ENCODE measurements around the gene ALG13. TPM values are rescaled to one million over a fixed set of nuclear protein-coding genes. Genes with fewer than 3 reads are reported as not detected.
A peak's percentile ranks its signal among the peaks of the same experiment; 100 is the strongest.

The ALG13 gene
- total and polyA plus RNA-seq, 5 experiments from 2014 or later = 40.6 to 110 (median 51.4) TPM

GRCh38 chrX:111687305-111687704 is 6.3 kb downstream of the ALG13 start:
- Mint-ChIP-seq H3K4me1 (peaks cover 9 to 36% (median 23%) of the 10 kb centered on the region in 4 donors), H3K9me3 (no peaks in the 10 kb centered on the region), H3K4me3 (no peak overlapping the region), H3K27me3 (no peaks in the 10 kb centered on the region), H3K27ac (peak overlapping the region in 1 of 10 donors; percentile 29), H3K36me3 (peaks cover 4 to 81% (median 10%) of the 10 kb centered on the region in 3 donors)
- ATAC-seq (no peak), DNase-seq (no peak)
- POLR2A ChIA-PET = no interaction called here

- DNase-seq (no peak), ATAC-seq (no peak)
- Mint-ChIP-seq H3K4me3 (no peak overlapping the region), H3K27ac (no peak overlapping the region), H3K4me1 (peaks cover 5 to 14% (median 7%) of the 10 kb centered on the region in 4 donors), H3K36me3 (peaks cover 0 to 22% (median 0%) of the 10 kb centered on the region in 3 donors), H3K27me3 (no peaks in the 10 kb centered on the region), H3K9me3 (no peaks in the 10 kb centered on the region)
- POLR2A ChIA-PET = no interaction called here
Observed at GRCh38 chrX:111695297-111695880, 14.4 kb downstream of the ALG13 start.

GRCh38 chrX:111719426-111720210 is 38.6 kb downstream of the ALG13 start:
- no peak for DNase-seq
- Mint-ChIP-seq H3K4me1 (peaks cover 0 to 3% (median 0%) of the 10 kb centered on the region in 4 donors), H3K27me3 (no peaks in the 10 kb centered on the region), H3K27ac (peak overlapping the region in 3 of 10 donors; percentile 28 to 71 (median 52)), H3K9me3 (no peaks in the 10 kb centered on the region), H3K36me3 (peaks cover 3 to 58% (median 15%) of the 10 kb centered on the region in 3 donors), H3K4me3 (no peak overlapping the region)
- POLR2A ChIA-PET = no interaction called here
- no peak for ATAC-seq

GRCh38 chrX:111728096-111728495 is 47.1 kb downstream of the ALG13 start:
- Mint-ChIP-seq H3K27me3 (no peaks in the 10 kb centered on the region), H3K9me3 (no peaks in the 10 kb centered on the region), H3K4me3 (no peak overlapping the region), H3K4me1 (no peaks in the 10 kb centered on the region), H3K36me3 (peaks cover 4 to 75% (median 26%) of the 10 kb centered on the region in 3 donors), H3K27ac (no peak overlapping the region)
- no peak for ATAC-seq
- DNase-seq = no peak
- POLR2A ChIA-PET = no interaction called here

- ATAC-seq (no peak), DNase-seq (no peak)
- Mint-ChIP-seq H3K36me3 (peaks cover 4 to 84% (median 20%) of the 10 kb centered on the region in 3 donors), H3K27ac (no peak overlapping the region), H3K27me3 (no peaks in the 10 kb centered on the region), H3K9me3 (no peaks in the 10 kb centered on the region), H3K4me3 (no peak overlapping the region), H3K4me1 (no peaks in the 10 kb centered on the region)
- POLR2A ChIA-PET = no interaction called here
Observed at GRCh38 chrX:111731351-111731750, 50.4 kb downstream of the ALG13 start.

GRCh38 chrX:111736571-111736970 is 55.6 kb downstream of the ALG13 start:
- H3K4me1 Mint-ChIP-seq = peaks cover 0 to 3% (median under 1%) of the 10 kb centered on the region in 4 donors
- POLR2A ChIA-PET = no interaction called here
- no peaks in the 10 kb centered on the region for H3K9me3 Mint-ChIP-seq
- H3K36me3 Mint-ChIP-seq = peaks cover 4 to 87% (median 13%) of the 10 kb centered on the region in 3 donors
- no peaks in the 10 kb centered on the region for H3K27me3 Mint-ChIP-seq
- DNase-seq (no peak), ATAC-seq (no peak)
- H3K27ac Mint-ChIP-seq = no peak overlapping the region
- H3K4me3 Mint-ChIP-seq = no peak overlapping the region

- POLR2A ChIA-PET = no interaction called here
- ATAC-seq (no peak), DNase-seq (no peak)
- Mint-ChIP-seq H3K9me3 (no peaks in the 10 kb centered on the region), H3K4me1 (peaks cover 0 to 8% (median 2%) of the 10 kb centered on the region in 4 donors), H3K27ac (no peak overlapping the region), H3K4me3 (no peak overlapping the region), H3K27me3 (no peaks in the 10 kb centered on the region), H3K36me3 (peaks cover 13 to 84% (median 29%) of the 10 kb centered on the region in 3 donors)
Observed at GRCh38 chrX:111742018-111742417, 61.0 kb downstream of the ALG13 start.

- H3K36me3 Mint-ChIP-seq = peaks cover 16 to 81% (median 37%) of the 10 kb centered on the region in 3 donors
- H3K4me3 Mint-ChIP-seq = no peak overlapping the region
- H3K9me3 Mint-ChIP-seq = no peaks in the 10 kb centered on the region
- DNase-seq (no peak), ATAC-seq (no peak)
- no peaks in the 10 kb centered on the region for H3K27me3 Mint-ChIP-seq
- H3K4me1 Mint-ChIP-seq = peaks cover 0 to 8% (median 2%) of the 10 kb centered on the region in 4 donors
- no peak overlapping the region for H3K27ac Mint-ChIP-seq
- POLR2A ChIA-PET = no interaction called here
Observed at GRCh38 chrX:111743316-111743715, 62.3 kb downstream of the ALG13 start.

- Mint-ChIP-seq H3K9me3 (peaks cover 0 to 9% (median 0%) of the 10 kb centered on the region in 9 donors), H3K27me3 (no peaks in the 10 kb centered on the region), H3K36me3 (peaks cover 0 to 63% (median 37%) of the 10 kb centered on the region in 3 donors), H3K4me1 (peaks cover 0 to 6% (median 0%) of the 10 kb centered on the region in 4 donors), H3K27ac (no peak overlapping the region), H3K4me3 (no peak overlapping the region)
- POLR2A ChIA-PET = no interaction called here
- ATAC-seq (no peak), DNase-seq (no peak)
Observed at GRCh38 chrX:111756486-111756885, 75.5 kb downstream of the ALG13 start.

- Mint-ChIP-seq H3K4me1 (peaks cover 0 to 9% (median 0%) of the 10 kb centered on the region in 4 donors), H3K9me3 (peaks cover 0 to 2% (median 0%) of the 10 kb centered on the region in 9 donors), H3K4me3 (no peak overlapping the region), H3K36me3 (peaks cover 0 to 56% (median 17%) of the 10 kb centered on the region in 3 donors), H3K27me3 (no peaks in the 10 kb centered on the region), H3K27ac (no peak overlapping the region)
- no peak for ATAC-seq
- no peak for DNase-seq
- POLR2A ChIA-PET = no interaction called here
Observed at GRCh38 chrX:111759686-111760085, 78.7 kb downstream of the ALG13 start.

- Mint-ChIP-seq H3K36me3 (peaks cover 0 to 65% (median 25%) of the 10 kb centered on the region in 3 donors), H3K4me3 (no peak overlapping the region), H3K4me1 (peaks cover 0 to 9% (median 0%) of the 10 kb centered on the region in 4 donors), H3K9me3 (no peaks in the 10 kb centered on the region), H3K27ac (peak overlapping the region in 2 of 10 donors; percentile 29 to 80), H3K27me3 (no peaks in the 10 kb centered on the region)
- no peak for ATAC-seq
- DNase-seq = no peak
- POLR2A ChIA-PET = no interaction called here
Observed at GRCh38 chrX:111761578-111762135, 80.7 kb downstream of the ALG13 start.

- Mint-ChIP-seq H3K4me1 (no peaks in the 10 kb centered on the region), H3K27ac (no peak overlapping the region), H3K9me3 (peaks cover 0 to 5% (median 0%) of the 10 kb centered on the region in 9 donors), H3K27me3 (no peaks in the 10 kb centered on the region), H3K36me3 (peaks cover 3 to 13% (median 8%) of the 10 kb centered on the region in 3 donors), H3K4me3 (no peak overlapping the region)
- POLR2A ChIA-PET = no interaction called here
- ATAC-seq (no peak), DNase-seq (no peak)
Observed at GRCh38 chrX:111778591-111778990, 97.6 kb downstream of the ALG13 start.

GRCh38 chrX:111779582-111779981 is 98.6 kb downstream of the ALG13 start:
- DNase-seq (no peak), ATAC-seq (no peak)
- no peak overlapping the region for H3K4me3 Mint-ChIP-seq
- H3K27me3 Mint-ChIP-seq = no peaks in the 10 kb centered on the region
- peaks cover 8 to 18% (median 8%) of the 10 kb centered on the region in 3 donors for H3K36me3 Mint-ChIP-seq
- no peak overlapping the region for H3K27ac Mint-ChIP-seq
- POLR2A ChIA-PET = no interaction called here
- H3K9me3 Mint-ChIP-seq = peaks cover 0 to 7% (median 0%) of the 10 kb centered on the region in 9 donors
- H3K4me1 Mint-ChIP-seq = no peaks in the 10 kb centered on the region

Measured in naive thymus-derived CD8-positive, alpha-beta T cell (primary cell).